Retinal pigment epithelial cell (primary cell): Measurements from ENCODE around the gene IZUMO1.
"Not testable (repeated sequence)": the region's sequence is repeated elsewhere in the genome, so short reads cannot be mapped to it uniquely, and the experiment has no call there.

Source experiments
- DNase-seq: peaks from one replicate; pipeline ENCODE4 v3.0.0-alpha.2; 2010; ENCODE audit warnings: low read depth
- H3K4me3 ChIP-seq: 2 replicates; pipeline ENCODE4 v1.5.1; 2011; ENCODE audit warnings: mild to moderate bottlenecking, low read length, control low read depth, moderate library complexity
- TF ChIP-seq, protein P1 (sequence below): conservative IDR thresholded peaks from 2 replicates; pipeline ENCODE4 v1.5.1; 2011; ENCODE audit warnings: low read depth, low read length, control low read depth, inconsistent platforms

IZUMO1 gene

DNA sequence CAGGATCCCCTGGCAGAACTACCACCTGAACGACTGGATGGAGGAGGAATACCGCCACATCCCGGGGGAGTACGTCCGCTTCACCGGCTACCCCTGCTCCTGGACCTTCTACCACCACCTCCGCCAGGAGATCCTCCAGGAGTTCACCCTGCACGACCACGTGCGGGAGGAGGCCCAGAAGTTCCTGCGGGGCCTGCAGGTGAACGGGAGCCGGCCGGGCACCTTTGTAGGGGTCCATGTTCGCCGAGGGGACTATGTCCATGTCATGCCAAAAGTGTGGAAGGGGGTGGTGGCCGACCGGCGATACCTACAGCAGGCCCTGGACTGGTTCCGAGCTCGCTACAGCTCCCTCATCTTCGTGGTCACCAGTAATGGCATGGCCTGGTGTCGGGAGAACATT lies 43.4 kb downstream of the IZUMO1 start:
- TF ChIP-seq, protein P1, sequence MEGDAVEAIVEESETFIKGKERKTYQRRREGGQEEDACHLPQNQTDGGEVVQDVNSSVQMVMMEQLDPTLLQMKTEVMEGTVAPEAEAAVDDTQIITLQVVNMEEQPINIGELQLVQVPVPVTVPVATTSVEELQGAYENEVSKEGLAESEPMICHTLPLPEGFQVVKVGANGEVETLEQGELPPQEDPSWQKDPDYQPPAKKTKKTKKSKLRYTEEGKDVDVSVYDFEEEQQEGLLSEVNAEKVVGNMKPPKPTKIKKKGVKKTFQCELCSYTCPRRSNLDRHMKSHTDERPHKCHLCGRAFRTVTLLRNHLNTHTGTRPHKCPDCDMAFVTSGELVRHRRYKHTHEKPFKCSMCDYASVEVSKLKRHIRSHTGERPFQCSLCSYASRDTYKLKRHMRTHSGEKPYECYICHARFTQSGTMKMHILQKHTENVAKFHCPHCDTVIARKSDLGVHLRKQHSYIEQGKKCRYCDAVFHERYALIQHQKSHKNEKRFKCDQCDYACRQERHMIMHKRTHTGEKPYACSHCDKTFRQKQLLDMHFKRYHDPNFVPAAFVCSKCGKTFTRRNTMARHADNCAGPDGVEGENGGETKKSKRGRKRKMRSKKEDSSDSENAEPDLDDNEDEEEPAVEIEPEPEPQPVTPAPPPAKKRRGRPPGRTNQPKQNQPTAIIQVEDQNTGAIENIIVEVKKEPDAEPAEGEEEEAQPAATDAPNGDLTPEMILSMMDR: no peak
- DNase-seq: no peak
- H3K4me3 ChIP-seq: no peak overlapping the region

DNA sequence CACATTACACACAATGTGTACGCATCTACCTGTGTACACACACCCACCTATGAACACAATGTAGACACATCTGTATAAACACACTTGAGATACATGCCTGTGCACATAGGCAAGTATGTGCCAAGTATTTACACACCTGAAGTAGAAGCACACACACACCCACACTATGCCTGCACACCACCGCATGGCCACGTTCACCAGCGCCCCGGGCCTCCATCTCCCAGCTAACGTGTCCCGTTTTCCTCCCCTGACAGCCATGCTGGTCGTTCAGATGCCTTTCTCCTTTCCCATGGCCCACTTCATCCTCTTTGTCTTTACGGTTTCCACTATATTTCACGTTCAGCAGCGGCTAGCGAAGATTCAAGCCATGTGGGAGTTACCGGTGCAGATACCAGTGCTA lies 44.0 kb downstream of the IZUMO1 start:
- no peak for DNase-seq
- TF ChIP-seq, protein P1: no peak
- H3K4me3 ChIP-seq: no peak overlapping the region

DNA sequence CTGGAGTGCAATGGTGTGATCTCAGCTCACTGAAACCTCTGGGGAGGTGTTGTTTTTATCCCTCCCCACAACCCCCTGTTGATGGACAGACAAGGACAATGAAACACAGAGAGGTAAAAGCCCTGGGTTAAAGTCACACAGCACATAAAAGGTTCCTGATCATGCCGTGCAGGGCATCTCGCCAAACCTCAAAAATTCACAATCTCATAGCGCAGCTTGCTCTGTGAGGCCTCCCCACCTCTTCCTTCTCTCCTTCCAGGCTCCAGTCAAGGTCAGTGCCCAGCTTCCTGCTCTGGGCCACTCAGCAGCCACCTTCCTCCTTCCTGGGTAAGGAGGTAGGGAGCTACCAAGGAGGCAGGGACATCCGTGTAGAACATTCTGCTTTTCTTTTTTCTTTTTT lies 48.7 kb downstream of the IZUMO1 start:
- DNase-seq: no peak
- H3K4me3 ChIP-seq: no peak overlapping the region
- TF ChIP-seq, protein P1: no peak

DNA sequence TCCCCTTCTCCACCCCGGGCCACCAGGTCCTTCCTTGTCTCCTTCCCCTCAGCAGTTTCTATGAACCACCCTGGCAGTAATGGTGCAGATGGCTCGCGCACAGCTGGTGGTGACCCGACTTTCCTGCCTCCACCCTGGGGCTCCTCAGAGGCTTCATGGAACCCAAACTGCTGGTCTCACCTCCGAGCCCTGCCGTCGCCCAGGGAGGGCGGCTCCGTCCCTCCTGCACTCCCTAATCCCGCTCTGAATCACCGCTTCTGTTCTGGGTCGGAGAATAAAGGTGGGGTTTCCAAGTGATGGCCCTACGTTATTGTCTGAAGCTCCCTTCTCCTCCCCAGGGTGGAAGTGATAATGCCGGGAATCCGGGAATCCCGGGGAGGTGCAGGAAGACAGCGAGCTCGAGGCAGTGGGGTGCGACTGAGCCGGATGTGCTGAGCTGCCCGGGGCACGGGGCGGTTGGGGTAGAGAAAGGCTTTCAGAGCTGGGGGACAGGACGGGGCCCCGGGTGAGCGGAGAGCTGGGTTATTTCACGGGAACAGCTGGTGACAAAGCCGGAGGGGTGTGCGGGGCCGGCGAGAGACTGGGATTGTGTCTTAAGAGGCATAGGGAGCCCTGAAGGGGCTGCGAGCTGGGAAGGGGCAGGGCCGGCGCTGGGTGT lies 50.2 kb downstream of the IZUMO1 start:
- H3K4me3 ChIP-seq: peak overlapping the region; percentile 31
- TF ChIP-seq, protein P1: no peak
- no peak for DNase-seq

DNA sequence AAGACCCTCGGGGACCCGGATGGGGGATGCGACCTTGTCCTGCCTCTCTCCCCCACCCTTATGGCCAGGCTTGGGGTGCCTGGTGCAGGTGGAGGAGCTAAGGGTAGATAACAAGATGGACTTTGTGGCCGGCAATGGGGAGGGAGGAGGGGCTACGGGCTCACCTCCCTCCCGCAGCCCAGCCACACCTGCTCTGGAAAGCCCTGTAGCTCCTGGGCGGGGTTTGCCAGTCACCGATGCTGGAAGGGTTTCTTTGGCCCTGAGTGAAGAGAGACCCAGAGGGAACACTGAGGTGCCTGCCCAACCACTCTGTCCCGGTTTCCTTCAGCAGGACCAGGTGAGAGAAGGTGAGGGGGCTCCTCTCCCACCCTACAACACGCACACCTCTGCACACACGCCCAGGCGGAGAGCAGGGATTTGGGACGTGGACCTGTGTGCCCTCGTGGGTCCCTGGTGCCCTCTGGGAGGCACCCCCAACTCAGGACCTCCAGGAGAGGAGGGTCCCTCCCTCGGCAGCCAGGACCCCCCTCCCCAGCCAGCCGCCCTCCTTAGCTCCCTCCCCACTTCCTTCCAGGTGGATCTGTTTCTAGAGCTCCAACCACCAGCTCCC lies 50.9 kb downstream of the IZUMO1 start, which contains the start of gene FUT2:
TSS of gene FUT2 (plus strand) at position 229 of the 610 bp plus-strand sequence. CDS start 6,986 bp downstream, outside the sequence.
- DNase-seq: no peak
- H3K4me3 ChIP-seq: peak within 1 kb of the TSS; percentile 31
- TF ChIP-seq, protein P1: no peak

DNA sequence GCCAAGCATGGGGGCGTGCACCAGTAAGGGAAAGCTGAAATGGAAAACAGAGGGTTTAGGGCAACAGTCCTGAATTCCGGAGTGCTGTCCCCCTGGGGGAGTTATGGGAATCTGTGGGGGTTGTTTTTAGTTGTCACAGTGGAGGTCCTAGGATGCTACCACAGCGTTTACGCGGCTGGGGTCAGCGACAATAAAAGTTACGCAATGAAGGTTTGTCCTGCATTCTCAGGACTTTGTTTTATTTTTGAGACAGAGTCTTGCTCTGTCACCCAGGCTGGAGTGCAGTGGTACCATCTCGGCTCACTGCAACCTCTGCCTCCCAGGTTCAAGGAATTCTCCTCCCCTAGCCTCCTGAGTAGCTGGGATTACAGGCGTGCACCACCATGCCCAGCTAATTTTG lies 53.1 kb downstream of the IZUMO1 start:
- DNase-seq, H3K4me3 ChIP-seq: not testable (repeated sequence)
